Measurements from ENCODE around the gene BCAS3.
A peak's percentile ranks its signal among the peaks of the same experiment; 100 is the strongest.
"Not testable (repeated sequence)": the region's sequence is repeated elsewhere in the genome, so short reads cannot be mapped to it uniquely, and the experiment has no call there.

Gene BCAS3

GRCh38 chr17:60802377-60802776, 124.7 kb downstream of the BCAS3 start:
- DNase-seq, result no peak

- no peak for DNase-seq
Measured at GRCh38 chr17:60803059-60803458, 125.4 kb downstream of the BCAS3 start.

- no peak for DNase-seq
Measured at GRCh38 chr17:60804831-60805230, 127.2 kb downstream of the BCAS3 start.

DNA sequence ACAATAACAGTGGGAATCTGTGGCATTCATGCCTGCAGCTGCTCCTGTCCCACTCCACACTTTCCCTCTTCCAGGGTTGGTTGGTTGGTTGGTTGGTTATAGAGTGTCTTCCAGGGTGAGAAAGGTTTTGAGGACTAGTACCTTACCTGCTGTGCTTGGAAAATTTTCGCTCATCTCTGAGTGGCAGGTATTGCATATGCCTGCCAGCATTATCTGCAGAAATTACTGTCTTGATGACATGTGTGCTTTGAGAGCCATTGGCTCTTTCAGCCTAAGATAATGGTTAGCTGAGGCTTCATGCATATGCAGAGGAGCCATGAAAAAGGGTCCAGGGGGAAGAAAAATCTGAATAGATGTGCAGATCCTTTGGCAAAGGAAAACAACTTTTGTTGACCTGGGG, 131.8 kb downstream of the BCAS3 start:
- no peak for DNase-seq

GRCh38 chr17:60814941-60815340, 137.3 kb downstream of the BCAS3 start:
- DNase-seq, result not testable (repeated sequence)

- DNase-seq, result no peak
Measured at GRCh38 chr17:60817192-60817591, 139.5 kb downstream of the BCAS3 start.

GRCh38 chr17:60819447-60820130, 141.9 kb downstream of the BCAS3 start:
- peak; percentile 49 for DNase-seq

GRCh38 chr17:60823515-60823914, 145.9 kb downstream of the BCAS3 start:
- DNase-seq, result no peak

- DNase-seq, result no peak
Measured at GRCh38 chr17:60825351-60825750, 147.7 kb downstream of the BCAS3 start.

DNA sequence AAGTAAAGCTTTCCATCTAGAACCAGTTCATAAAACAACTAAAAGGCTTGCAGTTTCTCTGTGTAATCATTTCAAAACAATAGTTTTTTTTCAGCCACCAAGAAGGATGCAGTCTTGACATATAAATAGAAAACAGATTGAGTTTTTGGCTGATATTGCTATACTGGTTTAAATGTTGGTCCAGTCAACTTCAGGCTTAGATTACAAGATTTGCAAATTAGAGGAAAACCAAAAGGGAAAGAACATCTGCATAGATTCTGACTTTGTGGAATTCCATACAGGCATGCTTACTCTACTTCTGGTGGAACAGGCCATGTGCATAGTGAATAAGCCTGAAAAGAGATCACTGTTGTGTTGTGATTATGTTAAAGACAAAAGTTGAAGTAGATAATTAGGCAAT, 150.3 kb downstream of the BCAS3 start:
- no peak for DNase-seq

GRCh38 chr17:60832151-60832585, 154.5 kb downstream of the BCAS3 start:
- no peak for DNase-seq

- DNase-seq, result no peak
Measured at GRCh38 chr17:60832631-60833030, 155.0 kb downstream of the BCAS3 start.

DNA sequence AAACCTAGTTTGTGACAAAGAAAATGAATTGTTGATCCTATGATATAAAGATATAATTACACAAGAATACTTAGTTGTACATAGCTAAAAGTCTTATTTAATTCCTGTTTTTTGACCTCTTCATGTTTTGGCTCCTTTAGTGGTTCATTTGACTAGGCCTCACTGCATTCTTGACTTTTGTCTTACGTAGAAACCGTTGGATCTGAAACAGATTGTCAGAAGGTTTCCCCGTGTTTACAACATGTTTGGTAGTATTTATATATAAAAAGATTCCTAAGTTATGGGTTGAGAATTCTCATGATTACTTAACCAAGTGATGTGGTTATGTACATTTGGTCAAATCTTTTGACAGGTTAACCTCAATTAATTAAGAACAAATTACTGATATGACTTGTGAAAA, 162.8 kb downstream of the BCAS3 start:
- DNase-seq, result no peak

DNA sequence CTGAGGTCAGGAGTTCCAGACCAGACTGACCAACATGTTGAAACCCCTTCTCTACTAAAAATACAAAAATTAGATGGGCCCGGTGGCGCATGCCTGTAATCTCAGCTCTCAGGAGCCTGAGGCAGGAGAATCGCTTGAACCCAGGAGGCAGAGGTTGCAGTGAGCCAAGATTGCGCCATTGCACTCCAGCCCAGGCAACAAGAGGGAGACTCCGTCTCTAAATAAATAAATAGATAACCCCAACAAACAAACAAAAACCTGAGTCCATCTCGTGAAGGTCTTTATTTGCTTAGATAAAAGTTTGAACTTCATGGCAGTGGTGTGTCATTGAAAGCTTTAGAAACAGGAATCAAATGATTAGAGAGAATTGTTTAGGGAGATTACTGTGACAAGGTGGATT, 167.4 kb downstream of the BCAS3 start:
- no peak for DNase-seq

DNA sequence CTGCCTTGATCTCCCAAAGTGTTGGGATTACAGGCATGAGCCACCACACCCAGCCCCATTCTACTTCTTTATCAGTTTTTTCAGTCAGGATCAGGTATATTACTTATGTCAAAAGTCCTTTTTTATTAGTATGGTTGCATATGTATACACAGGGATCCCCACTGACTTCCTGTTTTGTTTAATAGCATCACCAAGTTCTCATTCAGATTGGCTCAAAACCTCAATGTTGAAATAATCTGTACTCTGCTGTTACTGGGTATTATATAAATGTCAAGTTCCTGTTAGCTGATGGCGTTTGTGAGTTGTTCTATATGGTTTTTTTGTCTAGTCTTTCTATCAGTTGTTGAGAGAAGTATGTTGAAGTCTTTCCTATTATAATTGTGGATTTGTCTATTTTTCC, 168.5 kb downstream of the BCAS3 start:
- DNase-seq, result peak; percentile 32

DNA sequence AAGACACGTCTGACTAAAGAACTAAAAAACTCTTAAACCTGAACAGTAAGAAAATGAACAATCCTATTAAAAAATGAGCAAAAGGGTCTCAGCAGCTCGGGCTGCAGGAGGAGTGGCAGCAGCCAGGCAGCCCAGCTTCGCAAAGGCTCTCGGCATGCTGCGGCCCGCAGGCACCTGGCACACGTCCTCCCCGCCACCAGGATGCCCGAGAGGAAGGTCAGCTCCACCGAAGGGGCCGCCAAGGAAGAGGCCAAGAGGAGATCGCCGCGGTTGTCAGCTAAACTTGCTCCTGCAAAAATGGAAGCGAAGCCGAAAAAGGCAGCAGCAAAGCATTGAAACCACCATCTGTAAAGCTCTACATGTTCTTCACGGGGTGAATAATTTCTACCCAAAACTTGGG, 173.5 kb downstream of the BCAS3 start:
- DNase-seq, result no peak

GRCh38 chr17:60857556-60858080, 180.0 kb downstream of the BCAS3 start:
- DNase-seq, result no peak

DNA sequence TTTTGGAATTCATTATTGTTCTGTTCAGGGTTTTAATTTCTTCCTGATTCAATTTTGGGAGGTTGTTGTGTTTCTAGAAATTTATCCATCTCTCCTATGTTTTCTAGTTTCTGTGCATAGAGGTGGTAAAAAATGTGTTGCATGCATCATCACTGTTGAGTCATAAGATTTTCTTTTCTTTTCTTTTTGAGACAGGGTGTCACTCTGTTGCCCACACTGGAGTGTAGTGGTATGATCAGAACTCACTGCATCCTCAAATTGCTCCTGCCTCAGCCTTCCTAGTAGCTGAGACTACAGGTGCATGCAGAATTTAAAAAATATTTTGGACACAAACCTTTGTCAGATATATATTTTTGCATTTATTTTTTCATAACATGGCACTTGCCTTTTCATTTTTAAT, 184.8 kb downstream of the BCAS3 start:
- DNase-seq, result no peak

DNA sequence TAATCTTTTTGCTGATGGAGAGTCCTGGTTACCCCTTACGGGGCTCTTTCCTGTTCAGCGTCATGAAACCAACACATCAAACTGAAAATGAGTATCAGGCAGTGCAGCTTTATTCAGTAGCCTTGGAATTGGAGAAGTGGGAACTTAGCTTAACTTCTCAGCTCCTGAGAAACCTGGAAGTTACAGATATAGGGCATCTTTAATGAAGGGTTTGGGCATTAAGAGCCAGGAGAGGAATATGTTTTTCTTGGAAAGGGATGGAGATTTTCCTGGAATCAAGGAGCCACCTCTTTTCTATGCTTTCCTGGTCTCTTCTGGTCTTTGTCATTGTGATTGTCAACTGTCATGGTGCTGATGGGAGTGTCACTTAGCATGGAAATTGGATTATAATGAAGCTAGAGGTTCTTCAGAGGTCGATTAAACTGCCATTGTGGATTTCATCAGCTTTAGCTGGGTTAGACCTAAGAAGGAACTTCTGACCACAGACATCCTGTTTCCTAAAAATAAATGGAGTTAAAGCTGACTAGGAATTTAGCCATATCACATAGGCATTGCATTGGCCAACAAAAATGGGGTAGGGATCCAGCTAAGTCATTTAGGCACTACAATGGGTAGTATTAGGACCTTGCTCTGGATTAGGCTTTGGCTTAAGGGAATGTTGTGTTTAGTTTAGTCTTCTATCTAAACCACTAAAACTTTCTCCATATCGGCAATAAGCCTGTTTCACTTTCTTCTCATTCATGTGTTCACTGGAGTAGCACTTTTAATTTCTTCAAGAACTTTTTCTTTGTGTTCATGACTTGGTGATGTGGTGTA, 186.4 kb downstream of the BCAS3 start:
- peak; percentile 51 for DNase-seq

- peak; percentile 3 for DNase-seq
Measured at GRCh38 chr17:60864708-60865005, 187.0 kb downstream of the BCAS3 start.

- DNase-seq, result no peak
Measured at GRCh38 chr17:60874772-60875171, 197.1 kb downstream of the BCAS3 start.

DNA sequence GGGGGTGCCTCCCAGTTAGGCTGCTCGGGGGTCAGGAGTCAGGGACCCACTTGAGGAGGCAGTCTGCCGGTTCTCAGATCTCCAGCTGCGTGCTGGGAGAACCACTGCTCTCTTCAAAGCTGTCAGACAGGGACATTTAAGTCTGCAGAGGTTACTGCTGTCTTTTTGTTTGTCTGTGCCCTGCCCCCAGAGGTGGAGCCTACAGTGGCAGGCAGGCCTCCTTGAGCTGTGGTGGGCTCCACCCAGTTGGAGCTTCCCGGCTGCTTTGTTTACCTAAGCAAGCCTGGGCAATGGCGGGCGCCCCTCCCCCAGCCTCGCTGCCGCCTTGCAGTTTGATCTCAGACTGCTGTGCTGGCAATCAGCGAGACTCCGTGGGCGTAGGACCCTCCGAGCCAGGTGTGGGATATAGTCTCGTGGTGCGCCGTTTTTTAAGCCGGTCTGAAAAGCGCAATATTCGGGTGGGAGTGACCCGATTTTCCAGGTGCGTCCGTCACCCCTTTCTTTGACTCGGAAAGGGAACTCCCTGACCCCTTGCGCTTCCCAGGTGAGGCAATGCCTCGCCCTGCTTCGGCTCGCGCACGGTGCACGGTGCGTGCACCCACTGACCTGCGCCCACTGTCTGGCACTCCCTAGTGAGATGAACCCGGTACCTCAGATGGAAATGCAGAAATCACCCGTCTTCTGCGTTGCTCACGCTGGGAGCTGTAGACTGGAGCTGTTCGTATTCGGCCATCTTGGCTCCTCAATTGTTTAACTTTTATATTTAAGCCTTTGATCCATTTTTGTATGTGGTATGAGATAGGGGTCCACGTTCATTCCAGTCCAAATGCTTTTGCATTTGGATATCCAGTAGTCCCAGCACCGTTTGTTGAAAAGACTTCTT, 209.3 kb downstream of the BCAS3 start:
- DNase-seq, result not testable (repeated sequence)

GRCh38 chr17:60887614-60888028, 210.0 kb downstream of the BCAS3 start:
- no peak for DNase-seq

Measured in hematopoietic multipotent progenitor cell treated with erythropoietin and hydrocortisone succinate and interleukin-3 and kit ligand, for 4 days (in vitro differentiated cells).